DOHH2 (cell line): ENCODE data around the gene PTGFRN.

Experiments used
- H3F3A ChIP-seq: fragments of 200-600 bp; sonication (generic), shearing (Covaris generic); 2 replicates; pipeline ENCODE4 v1.6.0; 2016; ENCODE audit warnings: antibody characterized with exemption, mild to moderate bottlenecking; ENCODE audit not compliant: control insufficient read depth, insufficient read depth
- H3K27ac ChIP-seq: fragments of 200-600 bp; sonication (generic); 2 replicates; pipeline ENCODE4 v1.5.1; 2014; ENCODE audit warnings: low read depth, mild to moderate bottlenecking, low read length, moderate library complexity
- H3K27me3 ChIP-seq: fragments of 200-600 bp; sonication (generic); 2 replicates; pipeline ENCODE4 v1.6.1; 2014; ENCODE audit warnings: mild to moderate bottlenecking, low read length, mixed read lengths; ENCODE audit not compliant: control insufficient read depth
- H3K36me3 ChIP-seq: fragments of 200-600 bp; sonication (generic); 2 replicates; pipeline ENCODE4 v1.6.1; 2014; ENCODE audit warnings: mild to moderate bottlenecking, low read length, moderate library complexity, mixed read lengths; ENCODE audit not compliant: control insufficient read depth
- H3K4me1 ChIP-seq: fragments of 200-600 bp; sonication (generic); 2 replicates; pipeline ENCODE4 v1.6.1; 2014; ENCODE audit warnings: mild to moderate bottlenecking, low read length, mixed read lengths; ENCODE audit not compliant: control insufficient read depth
- H3K4me2 ChIP-seq: fragments of 200-600 bp; sonication (generic); 2 replicates; pipeline ENCODE4 v1.6.0; 2014; ENCODE audit warnings: mild to moderate bottlenecking, low read length, moderate library complexity
- H3K4me3 ChIP-seq: fragments of 200-600 bp; sonication (generic); 2 replicates; pipeline ENCODE4 v1.5.1; 2014; ENCODE audit warnings: mild to moderate bottlenecking, low read length, mixed read lengths
- H3K79me2 ChIP-seq: fragments of 200-600 bp; sonication (generic); 2 replicates; pipeline ENCODE4 v1.6.1; 2014; ENCODE audit warnings: mild to moderate bottlenecking, low read length, mixed read lengths; ENCODE audit not compliant: control insufficient read depth
- H3K9me2 ChIP-seq: fragments of 200-600 bp; sonication (generic); replicated peaks from 2 replicates; pipeline ENCODE4 v1.6.1; 2014; ENCODE audit warnings: mild to moderate bottlenecking, low read length, mixed read lengths; ENCODE audit not compliant: control insufficient read depth
- H3K9me3 ChIP-seq: fragments of 200-600 bp; sonication (generic); 2 replicates; pipeline ENCODE4 v1.6.1; 2014; ENCODE audit warnings: antibody characterized with exemption, low read length, mixed read lengths; ENCODE audit not compliant: control insufficient read depth, insufficient read depth
- H4K20me1 ChIP-seq: fragments of 200-600 bp; sonication (generic); 2 replicates; pipeline ENCODE4 v1.6.0; 2014; ENCODE audit warnings: low read depth, mild to moderate bottlenecking, antibody characterized with exemption, low read length, moderate library complexity; ENCODE audit not compliant: control insufficient read depth, insufficient read depth
- EZH2phosphoT487 ChIP-seq: fragments of 200-600 bp; sonication (generic); IDR thresholded peaks from 2 replicates; pipeline ENCODE4 v1.6.1; 2017; ENCODE audit warnings: borderline replicate concordance, mild to moderate bottlenecking, antibody characterized with exemption, low read length, moderate library complexity, mixed read lengths
- TF ChIP-seq, protein P1 (sequence below): fragments of 200-600 bp; sonication (generic); IDR thresholded peaks from one replicate; pipeline ENCODE4 v1.5.1; 2014; ENCODE audit warnings: antibody characterized with exemption, mild to moderate bottlenecking, low read depth, low read length; ENCODE audit not compliant: poor library complexity, severe bottlenecking

Gene PTGFRN

DNA sequence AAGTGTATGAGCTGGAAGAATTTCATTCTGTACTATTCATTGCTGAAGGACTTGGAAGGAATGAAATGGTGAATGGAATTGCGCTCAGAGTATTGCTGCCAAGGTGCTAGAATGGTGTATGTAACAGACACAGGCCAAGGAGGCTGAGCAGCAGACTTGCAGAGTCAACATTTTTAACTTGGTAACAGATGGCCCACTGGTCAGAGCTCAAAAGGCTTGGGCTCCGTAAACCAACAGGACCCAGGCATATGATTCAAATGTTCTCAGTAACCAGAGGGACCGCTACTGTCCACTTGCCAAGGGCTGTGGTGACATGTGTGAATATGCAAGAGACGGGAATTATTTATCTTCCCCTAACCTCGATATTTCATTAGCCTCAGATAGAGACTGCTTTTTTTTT, 28.8 kb upstream of the PTGFRN start:
- Histone ChIP-seq H3K9me3 (no peaks in the 10 kb centered on the region), H3K4me1 (peaks cover 3% of the 10 kb centered on the region; the same call in 1 of the 2 replicates), H3K79me2 (no peaks in the 10 kb centered on the region), H3K36me3 (no peaks in the 10 kb centered on the region), H4K20me1 (no peaks in the 10 kb centered on the region), H3K4me3 (no peak overlapping the region), H3K9me2 (no peaks in the 10 kb centered on the region), H3K4me2 (no peak overlapping the region), H3F3A (no peaks in the 10 kb centered on the region), H3K27ac (no peak overlapping the region), H3K27me3 (peaks cover 33% of the 10 kb centered on the region)
- TF ChIP-seq, protein P1, sequence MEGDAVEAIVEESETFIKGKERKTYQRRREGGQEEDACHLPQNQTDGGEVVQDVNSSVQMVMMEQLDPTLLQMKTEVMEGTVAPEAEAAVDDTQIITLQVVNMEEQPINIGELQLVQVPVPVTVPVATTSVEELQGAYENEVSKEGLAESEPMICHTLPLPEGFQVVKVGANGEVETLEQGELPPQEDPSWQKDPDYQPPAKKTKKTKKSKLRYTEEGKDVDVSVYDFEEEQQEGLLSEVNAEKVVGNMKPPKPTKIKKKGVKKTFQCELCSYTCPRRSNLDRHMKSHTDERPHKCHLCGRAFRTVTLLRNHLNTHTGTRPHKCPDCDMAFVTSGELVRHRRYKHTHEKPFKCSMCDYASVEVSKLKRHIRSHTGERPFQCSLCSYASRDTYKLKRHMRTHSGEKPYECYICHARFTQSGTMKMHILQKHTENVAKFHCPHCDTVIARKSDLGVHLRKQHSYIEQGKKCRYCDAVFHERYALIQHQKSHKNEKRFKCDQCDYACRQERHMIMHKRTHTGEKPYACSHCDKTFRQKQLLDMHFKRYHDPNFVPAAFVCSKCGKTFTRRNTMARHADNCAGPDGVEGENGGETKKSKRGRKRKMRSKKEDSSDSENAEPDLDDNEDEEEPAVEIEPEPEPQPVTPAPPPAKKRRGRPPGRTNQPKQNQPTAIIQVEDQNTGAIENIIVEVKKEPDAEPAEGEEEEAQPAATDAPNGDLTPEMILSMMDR: no peak
- no peak for TF ChIP-seq EZH2phosphoT487

GRCh38 chr1:116881879-116882520, 27.7 kb upstream of the PTGFRN start:
- Histone ChIP-seq H3K4me3 (no peak overlapping the region), H3K9me3 (no peaks in the 10 kb centered on the region), H3K9me2 (no peaks in the 10 kb centered on the region), H3K27me3 (peaks cover 32% of the 10 kb centered on the region), H3K79me2 (no peaks in the 10 kb centered on the region), H3K4me2 (no peak overlapping the region), H3K4me1 (peaks cover 3% of the 10 kb centered on the region; the same call in 1 of the 2 replicates), H4K20me1 (no peaks in the 10 kb centered on the region), H3K27ac (no peak overlapping the region), H3F3A (no peaks in the 10 kb centered on the region), H3K36me3 (no peaks in the 10 kb centered on the region)
- TF ChIP-seq EZH2phosphoT487: no peak
- TF ChIP-seq, protein P1: no peak

DNA sequence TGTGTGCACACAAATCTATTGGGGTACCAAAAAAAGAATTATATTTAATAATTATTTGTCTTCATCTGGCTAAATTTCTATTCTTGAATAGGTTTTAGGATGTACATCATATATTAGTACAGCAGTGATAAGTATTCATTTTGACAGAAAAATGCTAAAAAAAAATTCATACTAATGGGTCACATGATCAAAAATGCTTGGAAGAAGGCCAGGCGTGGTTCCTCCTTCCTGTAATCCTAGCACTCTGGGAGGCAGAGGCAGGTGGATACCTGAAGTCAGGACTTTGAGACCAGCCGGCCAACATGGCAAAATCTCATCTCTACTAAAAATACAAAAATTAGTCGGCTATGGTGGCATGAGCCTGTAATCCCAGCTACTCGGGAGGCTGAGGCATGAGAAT, 26.9 kb upstream of the PTGFRN start:
- H3F3A ChIP-seq: no peaks in the 10 kb centered on the region
- H3K27me3 ChIP-seq: peaks cover 25% of the 10 kb centered on the region
- no peaks in the 10 kb centered on the region for H3K36me3 ChIP-seq
- H3K9me2 ChIP-seq: no peaks in the 10 kb centered on the region
- peaks cover 3% of the 10 kb centered on the region; the same call in 1 of the 2 replicates for H3K4me1 ChIP-seq
- H3K27ac ChIP-seq: no peak overlapping the region
- TF ChIP-seq, protein P1: no peak
- TF ChIP-seq EZH2phosphoT487: no peak
- H3K9me3 ChIP-seq: no peaks in the 10 kb centered on the region
- no peaks in the 10 kb centered on the region for H3K79me2 ChIP-seq
- no peak overlapping the region for H3K4me2 ChIP-seq
- H4K20me1 ChIP-seq: no peaks in the 10 kb centered on the region
- no peak overlapping the region for H3K4me3 ChIP-seq
